GM23338 (cell line): ENCODE measurements around the gene ARMC9. TPM values are rescaled to one million over a fixed set of nuclear protein-coding genes. Genes with fewer than 3 reads are reported as not detected.
A peak's percentile ranks its signal among the peaks of the same experiment; 100 is the strongest.
"Not testable (repeated sequence)": the region's sequence is repeated elsewhere in the genome, so short reads cannot be mapped to it uniquely, and the experiment has no call there.

Source experiments
- ATAC-seq: fragments of 200-7000 bp; cut with Tn5 transposase; 3 replicates; pipeline ENCODE4 v1.9.1; 2020
- DNase-seq: peaks from one replicate; pipeline ENCODE4 v3.0.0-alpha.2; 2015; ENCODE audit warnings: low spot score
- H2AFZ ChIP-seq: fragments of 200-600 bp; sonication (generic); 2 replicates; pipeline ENCODE4 v1.8.0; 2016; ENCODE audit warnings: antibody characterized with exemption, mild to moderate bottlenecking, moderate library complexity
- H3F3A ChIP-seq: fragments of 200-600 bp; sonication (generic); replicated peaks from 2 replicates; pipeline ENCODE4 v1.8.0; 2017; ENCODE audit warnings: antibody characterized with exemption, mixed run types, low read depth
- H3K27ac ChIP-seq: fragments of 200-600 bp; sonication (generic); 2 replicates; pipeline ENCODE4 v1.6.1; 2016; ENCODE audit warnings: low read depth
- H3K27me3 ChIP-seq: fragments of 200-600 bp; sonication (generic); 2 replicates; pipeline ENCODE4 v1.8.0; 2016; ENCODE audit warnings: mild to moderate bottlenecking, mixed run types, moderate library complexity; ENCODE audit not compliant: insufficient read depth
- H3K36me3 ChIP-seq: fragments of 200-600 bp; sonication (generic); 2 replicates; pipeline ENCODE4 v1.8.0; 2016; ENCODE audit warnings: mild to moderate bottlenecking; ENCODE audit not compliant: insufficient read depth
- H3K4me1 ChIP-seq: fragments of 200-600 bp; sonication (generic); 2 replicates; pipeline ENCODE4 v1.8.0; 2016; ENCODE audit warnings: mild to moderate bottlenecking, moderate library complexity; ENCODE audit not compliant: insufficient read depth
- H3K4me2 ChIP-seq: fragments of 200-600 bp; sonication (generic); 2 replicates; pipeline ENCODE4 v1.7.1; 2017; ENCODE audit warnings: mixed run types
- H3K4me3 ChIP-seq: fragments of 200-600 bp; sonication (generic); 2 replicates; pipeline ENCODE4 v1.6.1; 2016; ENCODE audit warnings: mixed run types
- H3K79me2 ChIP-seq: fragments of 200-600 bp; sonication (generic); replicated peaks from 2 replicates; pipeline ENCODE4 v1.8.0; 2017; ENCODE audit warnings: mild to moderate bottlenecking; ENCODE audit not compliant: insufficient read depth
- H3K9me2 ChIP-seq: fragments of 200-600 bp; sonication (generic); 2 replicates; pipeline ENCODE4 v1.8.0; 2017; ENCODE audit not compliant: insufficient read depth
- H4K20me1 ChIP-seq: fragments of 200-600 bp; sonication (generic); replicated peaks from 2 replicates; pipeline ENCODE4 v1.8.0; 2017; ENCODE audit warnings: mild to moderate bottlenecking; ENCODE audit not compliant: insufficient read depth
- H3K27ac Mint-ChIP-seq: 2 replicates; pipeline ENCODE4 v1.8.0; 2020; ENCODE audit warnings: inconsistent platforms, mild to moderate bottlenecking, moderate library complexity, mixed read lengths
- H3K27me3 Mint-ChIP-seq: 3 replicates; pipeline ENCODE4 v1.8.0; 2022; ENCODE audit warnings: low read depth, mild to moderate bottlenecking, moderate library complexity, mixed read lengths, inconsistent platforms; ENCODE audit not compliant: insufficient read depth, poor library complexity
- H3K36me3 Mint-ChIP-seq: 3 replicates; pipeline ENCODE4 v1.8.0; 2021; ENCODE audit warnings: low read depth, mild to moderate bottlenecking, inconsistent platforms, moderate library complexity, mixed read lengths
- H3K4me1 Mint-ChIP-seq: 3 replicates; pipeline ENCODE4 v1.8.0; 2020; ENCODE audit warnings: mild to moderate bottlenecking, inconsistent platforms, mixed read lengths
- H3K4me3 Mint-ChIP-seq: 3 replicates; pipeline ENCODE4 v1.8.0; 2021; ENCODE audit warnings: moderate library complexity, mild to moderate bottlenecking, inconsistent platforms, mixed read lengths
- H3K9me3 Mint-ChIP-seq: 3 replicates; pipeline ENCODE4 v1.8.0; 2020; ENCODE audit warnings: moderate library complexity, mild to moderate bottlenecking, inconsistent platforms, mixed read lengths
- EZH2 ChIP-seq: fragments of 200-600 bp; sonication (generic); IDR thresholded peaks from one replicate; pipeline ENCODE4 v1.8.0; 2017; ENCODE audit warnings: antibody characterized with exemption, mild to moderate bottlenecking, low read depth; ENCODE audit not compliant: unreplicated experiment
- EZH2phosphoT487 ChIP-seq: fragments of 200-600 bp; sonication (generic); IDR thresholded peaks from one replicate; pipeline ENCODE4 v1.8.1; 2018; ENCODE audit warnings: antibody characterized with exemption; ENCODE audit not compliant: unreplicated experiment
- ZNF331 ChIP-seq: fragments of 250-450 bp; sonication (Bioruptor Pico); IDR thresholded peaks from 2 replicates; pipeline ENCODE4 v1.5.0; 2020; ENCODE audit warnings: low read depth, mild to moderate bottlenecking, moderate library complexity
- polyA plus RNA-seq: library from polyadenylated mRNA; unstranded; fragments of >200 nt; fragmentation: Nextera tagmentation; extraction: Ambion mirVana; gene quantifications from 2 replicates; pipeline ENCODE4 v1.2.1, GENCODE V29; 2016
- total RNA-seq: library from RNA; depleted of rRNA; stranded (reverse); fragments of >200 nt; shearing (Covaris generic); gene quantifications from 2 replicates; pipeline ENCODE4 v1.2.3, GENCODE V29; 2014
- TF ChIP-seq, protein P1 (sequence below): IDR thresholded peaks from 2 replicates; pipeline ENCODE4 v1.6.1; 2016; ENCODE audit warnings: antibody characterized with exemption
- TF ChIP-seq, protein P2 (sequence below): IDR thresholded peaks from one replicate; pipeline ENCODE4 v1.6.1; 2018; ENCODE audit warnings: antibody characterized with exemption; ENCODE audit not compliant: unreplicated experiment

The ARMC9 gene
- total and polyA plus RNA-seq, 2 experiments from 2014 or later = 29.2 to 56.0 TPM

DNA sequence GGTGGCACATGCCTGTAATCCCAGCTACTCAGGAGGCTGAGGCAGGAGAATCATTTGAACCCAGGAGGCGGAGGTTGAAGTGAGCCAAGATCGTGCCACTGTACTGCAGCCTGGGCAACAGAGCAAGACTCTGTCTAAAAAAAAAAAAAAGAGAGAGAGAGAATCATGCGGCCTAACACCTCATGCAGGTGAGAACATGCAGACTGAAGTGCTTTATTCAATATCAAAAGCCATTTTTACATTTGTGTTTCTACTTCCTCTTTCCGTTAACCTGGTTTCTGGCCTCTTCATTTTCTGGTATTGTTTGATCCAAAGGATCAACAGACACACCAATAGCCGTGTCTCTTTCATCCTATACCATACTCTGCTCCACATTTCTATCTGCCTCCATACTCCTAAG lies 19.6 kb upstream of the ARMC9 start:
- not testable (repeated sequence) for H4K20me1 ChIP-seq, H3K4me2 ChIP-seq, H3K27ac Mint-ChIP-seq, H3K36me3 Mint-ChIP-seq, H3K9me2 ChIP-seq, H3K4me1 ChIP-seq, H2AFZ ChIP-seq, H3K9me3 Mint-ChIP-seq, H3K4me3 ChIP-seq, H3K27me3 ChIP-seq, H3K79me2 ChIP-seq, H3K27ac ChIP-seq, H3K4me3 Mint-ChIP-seq, H3K36me3 ChIP-seq, ATAC-seq, DNase-seq
- Mint-ChIP-seq H3K27me3 (peaks cover 12% of the 10 kb centered on the region), H3K4me1 (peaks cover 19% of the 10 kb centered on the region)
- H3F3A ChIP-seq = peaks cover 15% of the 10 kb centered on the region; the same call in 1 of the 2 replicates

DNA sequence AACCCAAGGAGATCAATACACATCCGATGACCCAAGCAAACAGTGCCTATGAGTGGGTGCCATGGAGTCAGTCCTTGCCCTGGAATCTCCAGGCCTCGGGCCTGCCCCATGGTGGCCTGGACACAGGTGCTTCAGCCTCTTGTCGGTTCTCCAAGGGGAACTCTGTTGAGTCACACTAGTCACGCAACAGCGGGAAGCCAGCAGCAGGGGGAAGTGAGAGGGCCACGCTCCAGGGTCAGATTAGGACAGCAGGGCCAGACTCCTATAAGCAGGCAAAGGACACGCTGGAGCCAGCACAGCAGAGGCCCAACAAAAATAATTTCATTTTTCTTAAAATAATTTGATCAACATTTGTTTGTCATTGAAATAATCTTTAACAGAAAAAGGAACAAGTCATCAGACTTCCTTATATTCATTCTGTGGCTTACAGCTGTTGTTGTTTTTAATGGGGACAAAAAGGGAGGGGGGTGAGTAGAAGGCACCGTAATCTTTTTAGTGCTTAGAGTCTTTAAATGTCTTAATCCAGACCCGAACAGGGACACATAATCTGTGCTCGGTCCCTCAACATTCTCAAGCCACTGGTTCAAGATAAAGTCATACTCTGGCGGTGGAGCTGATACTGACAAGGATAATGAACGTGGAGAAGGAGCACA lies 16.4 kb upstream of the ARMC9 start:
- H2AFZ ChIP-seq = peak overlapping the region; percentile 15; the same call in 1 of the 2 replicates

More for the DNA sequence above, 16.4 kb upstream of the ARMC9 start:
- H3K4me1 Mint-ChIP-seq = peaks cover 19% of the 10 kb centered on the region
- Histone ChIP-seq H3K79me2 (no peaks in the 10 kb centered on the region), H3K4me1 (peaks cover 10% of the 10 kb centered on the region), H4K20me1 (no peaks in the 10 kb centered on the region), H3K9me2 (peaks cover 3% of the 10 kb centered on the region; the same call in 1 of the 2 replicates), H3K27me3 (no peaks in the 10 kb centered on the region), H3K4me3 (no peak overlapping the region), H3K27ac (no peak overlapping the region), H3K36me3 (no peaks in the 10 kb centered on the region), H3K4me2 (no peak overlapping the region), H3F3A (peaks cover 9% of the 10 kb centered on the region; the same call in 1 of the 2 replicates)
- no peak for TF ChIP-seq EZH2
- TF ChIP-seq EZH2phosphoT487 = no peak
- no peak for TF ChIP-seq ZNF331 (CRISPR knock-in tag)
- TF ChIP-seq, protein P1, sequence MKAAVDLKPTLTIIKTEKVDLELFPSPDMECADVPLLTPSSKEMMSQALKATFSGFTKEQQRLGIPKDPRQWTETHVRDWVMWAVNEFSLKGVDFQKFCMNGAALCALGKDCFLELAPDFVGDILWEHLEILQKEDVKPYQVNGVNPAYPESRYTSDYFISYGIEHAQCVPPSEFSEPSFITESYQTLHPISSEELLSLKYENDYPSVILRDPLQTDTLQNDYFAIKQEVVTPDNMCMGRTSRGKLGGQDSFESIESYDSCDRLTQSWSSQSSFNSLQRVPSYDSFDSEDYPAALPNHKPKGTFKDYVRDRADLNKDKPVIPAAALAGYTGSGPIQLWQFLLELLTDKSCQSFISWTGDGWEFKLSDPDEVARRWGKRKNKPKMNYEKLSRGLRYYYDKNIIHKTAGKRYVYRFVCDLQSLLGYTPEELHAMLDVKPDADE = no peak
- TF ChIP-seq, protein P2, sequence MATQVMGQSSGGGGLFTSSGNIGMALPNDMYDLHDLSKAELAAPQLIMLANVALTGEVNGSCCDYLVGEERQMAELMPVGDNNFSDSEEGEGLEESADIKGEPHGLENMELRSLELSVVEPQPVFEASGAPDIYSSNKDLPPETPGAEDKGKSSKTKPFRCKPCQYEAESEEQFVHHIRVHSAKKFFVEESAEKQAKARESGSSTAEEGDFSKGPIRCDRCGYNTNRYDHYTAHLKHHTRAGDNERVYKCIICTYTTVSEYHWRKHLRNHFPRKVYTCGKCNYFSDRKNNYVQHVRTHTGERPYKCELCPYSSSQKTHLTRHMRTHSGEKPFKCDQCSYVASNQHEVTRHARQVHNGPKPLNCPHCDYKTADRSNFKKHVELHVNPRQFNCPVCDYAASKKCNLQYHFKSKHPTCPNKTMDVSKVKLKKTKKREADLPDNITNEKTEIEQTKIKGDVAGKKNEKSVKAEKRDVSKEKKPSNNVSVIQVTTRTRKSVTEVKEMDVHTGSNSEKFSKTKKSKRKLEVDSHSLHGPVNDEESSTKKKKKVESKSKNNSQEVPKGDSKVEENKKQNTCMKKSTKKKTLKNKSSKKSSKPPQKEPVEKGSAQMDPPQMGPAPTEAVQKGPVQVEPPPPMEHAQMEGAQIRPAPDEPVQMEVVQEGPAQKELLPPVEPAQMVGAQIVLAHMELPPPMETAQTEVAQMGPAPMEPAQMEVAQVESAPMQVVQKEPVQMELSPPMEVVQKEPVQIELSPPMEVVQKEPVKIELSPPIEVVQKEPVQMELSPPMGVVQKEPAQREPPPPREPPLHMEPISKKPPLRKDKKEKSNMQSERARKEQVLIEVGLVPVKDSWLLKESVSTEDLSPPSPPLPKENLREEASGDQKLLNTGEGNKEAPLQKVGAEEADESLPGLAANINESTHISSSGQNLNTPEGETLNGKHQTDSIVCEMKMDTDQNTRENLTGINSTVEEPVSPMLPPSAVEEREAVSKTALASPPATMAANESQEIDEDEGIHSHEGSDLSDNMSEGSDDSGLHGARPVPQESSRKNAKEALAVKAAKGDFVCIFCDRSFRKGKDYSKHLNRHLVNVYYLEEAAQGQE = no peak
- H3K9me3 Mint-ChIP-seq = no peaks in the 10 kb centered on the region
- H3K27ac Mint-ChIP-seq = no peak overlapping the region
- peaks cover 8% of the 10 kb centered on the region for H3K27me3 Mint-ChIP-seq
- no peaks in the 10 kb centered on the region; the same call in 2 of the 3 replicates for H3K36me3 Mint-ChIP-seq
- ATAC-seq (peak; percentile 23), DNase-seq (no peak)
- H3K4me3 Mint-ChIP-seq = no peak overlapping the region
